ENCODE data around the gene CDC20. TPM values are rescaled to one million over a fixed set of nuclear protein-coding genes. Genes with fewer than 3 reads are reported as not detected.

Gene CDC20
- total and polyA plus RNA-seq, 2 of the 4 experiments (the other 2 are of a cell fraction), result 103 to 107 TPM

DNA sequence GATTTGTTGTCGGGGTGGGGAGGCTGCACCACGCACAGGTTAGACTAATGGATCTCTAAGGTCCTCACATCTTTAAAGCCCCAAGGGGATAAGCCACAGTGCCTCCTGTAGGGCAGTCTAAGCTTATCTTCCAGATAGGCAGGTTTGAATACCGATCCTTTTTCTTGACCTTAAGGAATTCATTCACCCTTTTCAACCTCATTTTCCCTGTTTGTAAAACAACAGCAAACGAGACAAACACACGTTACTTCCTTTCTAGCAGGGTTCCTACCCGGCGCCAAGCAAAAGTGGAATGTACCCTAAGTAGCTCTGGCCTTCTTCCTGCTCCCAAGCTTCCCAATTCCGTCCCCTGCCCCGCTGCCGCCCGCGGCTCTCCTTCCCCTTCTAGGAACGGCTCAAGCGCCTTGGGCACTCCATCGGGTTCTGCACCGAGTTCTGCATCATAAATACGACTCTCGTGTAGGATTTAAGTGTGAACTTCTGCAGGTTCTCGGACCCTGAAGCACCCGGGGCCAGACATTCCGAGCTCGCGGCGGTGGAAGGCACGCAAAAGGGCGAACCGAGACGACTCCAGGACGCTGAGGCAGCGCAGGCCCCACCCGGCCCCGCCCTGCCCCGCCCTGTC, 548 bp upstream of the CDC20 start (continued):
- no peak for TF ChIP-seq NFE2L2 (IDR thresholded peaks at IDR 0.05; ENCODE audit: low read depth, low read length)
- no peak; the same call in 1 of the 2 replicates for TF ChIP-seq POLR2A (IDR thresholded peaks at IDR 0.05; ENCODE audit: low read depth, low read length)

- Histone ChIP-seq H2BK120ac (ENCODE audit: low read depth, low read length) (no peak overlapping the region), H3K27me3 (ENCODE audit: control insufficient read depth, insufficient read depth, low read length) (no peaks in the 10 kb centered on the region), H3K56ac (ENCODE audit: extremely low read depth, insufficient read depth, low read length) (no peak overlapping the region), H3K79me1 (ENCODE audit: low read depth in 1 of 2, low read length in 2 of 2) (peaks cover 5 to 45% of the 10 kb centered on the region in 2 experiments; a peak in 3 of 4 replicates), H3K18ac (ENCODE audit: low read depth, low read length) (no peak overlapping the region), H3K36me3 (ENCODE audit: control insufficient read depth, insufficient read depth, low read length) (peaks cover 38% of the 10 kb centered on the region), H3K9ac (ENCODE audit: low read depth, low read length) (peak overlapping the region; percentile 36; the same call in 1 of the 2 replicates), H3K4me3 (ENCODE audit: insufficient read depth, low read depth, low read length) (peak overlapping the region; percentile 45; the same call in 1 of the 2 replicates), H3K9me1 (ENCODE audit: insufficient read depth, low read length) (peaks cover 12% of the 10 kb centered on the region; the same call in 1 of the 2 replicates), H3K4me2 (ENCODE audit: low read depth, low read length) (peak overlapping the region; percentile 74), H4K5ac (ENCODE audit: low read depth, low read length) (no peak overlapping the region), H3K4me1 (ENCODE audit: control insufficient read depth, insufficient read depth, low read length) (peaks cover 8% of the 10 kb centered on the region; the same call in 1 of the 2 replicates), H3K14ac (replicated peaks; ENCODE audit: low read depth, low read length) (peak overlapping the region; percentile 44; the same call in 1 of the 2 replicates), H4K20me1 (ENCODE audit: insufficient read depth, low read length) (peaks cover 13% of the 10 kb centered on the region; the same call in 1 of the 2 replicates), H2AK9ac (replicated peaks; ENCODE audit: low read depth, low read length, poor library complexity) (peak overlapping the region; percentile 60), H3K27ac (ENCODE audit: insufficient read depth, low read length) (peak overlapping the region; percentile 42; the same call in 1 of the 2 replicates), H3K4ac (ENCODE audit: low read depth, low read length) (peak overlapping the region; percentile 24; the same call in 1 of the 2 replicates), H3K23ac (ENCODE audit: low read depth, low read length) (no peak overlapping the region), H3K9me3 (ENCODE audit: control insufficient read depth, insufficient read depth, low read length) (no peaks in the 10 kb centered on the region), H2BK5ac (ENCODE audit: low read depth, low read length, poor library complexity, severe bottlenecking) (no peak overlapping the region), H2BK15ac (ENCODE audit: low read depth, low read length) (no peak overlapping the region), H4K8ac (ENCODE audit: low read depth in 2 of 2, low read length in 2 of 2) (no peak overlapping the region), H2AFZ (replicated peaks; ENCODE audit: low read length, poor library complexity) (no peak overlapping the region), H2AK5ac (ENCODE audit: low read depth, low read length) (no peak overlapping the region), H4K91ac (ENCODE audit: insufficient read depth, low read depth, low read length) (0 out of 2 replicates have a peak overlapping the region, but pooled peaks have one; percentile 31), H2BK20ac (ENCODE audit: low read depth, low read length) (no peak overlapping the region)
- no peak for ATAC-seq (ENCODE audit: low read depth)
- no peak for DNase-seq
- intact Hi-C loops (cut with micrococcal nuclease) (no loop called here), in situ Hi-C loops (cut with MboI; ENCODE audit: low sequenced_read_pairs) (loop anchor here (10.0 kb wide), 1 partner anchor 125 kb away; no protein-coding TSS in a partner anchor), dilution Hi-C loops (cut with HindIII; ENCODE audit: low sequenced_read_pairs, unreplicated experiment) (no loop called here)
- ChIA-PET CTCF (no interaction called here), POLR2A (ENCODE audit: unreplicated experiment) (no interaction called here)
- WGBS, 2 experiments (ENCODE audit: extremely low coverage in 2 of 2, insufficient read length in 1 of 2), result no CpG with 5 or more reads among the region's 11 CpGs
- BruUV-seq (replicated peaks), result no TSS peak
- TF ChIP-seq MAZ (IDR thresholded peaks at IDR 0.05; ENCODE audit: borderline replicate concordance, low read depth, low read length) (no peak), POLR2A (IDR thresholded peaks at IDR 0.05; ENCODE audit: low read depth, low read length) (no peak), RCOR1 (IDR thresholded peaks at IDR 0.05; ENCODE audit: insufficient replicate concordance, low read length) (no peak), BHLHE40 (IDR thresholded peaks at IDR 0.05; ENCODE audit: low read depth, low read length) (no peak), SMC3 (IDR thresholded peaks at IDR 0.05; ENCODE audit: low read depth, low read length) (no peak), RAD21 (IDR thresholded peaks at IDR 0.05; ENCODE audit: low read length) (no peak), MXI1 (IDR thresholded peaks at IDR 0.05; ENCODE audit: borderline replicate concordance, low read depth, low read length) (no peak), USF2 (IDR thresholded peaks at IDR 0.05; ENCODE audit: low read depth, low read length) (no peak), NFE2L2 (IDR thresholded peaks at IDR 0.05; ENCODE audit: low read depth, low read length) (no peak), RFX5 (IDR thresholded peaks at IDR 0.05; ENCODE audit: low read depth, low read length) (no peak)
- TF ChIP-seq, protein P1, sequence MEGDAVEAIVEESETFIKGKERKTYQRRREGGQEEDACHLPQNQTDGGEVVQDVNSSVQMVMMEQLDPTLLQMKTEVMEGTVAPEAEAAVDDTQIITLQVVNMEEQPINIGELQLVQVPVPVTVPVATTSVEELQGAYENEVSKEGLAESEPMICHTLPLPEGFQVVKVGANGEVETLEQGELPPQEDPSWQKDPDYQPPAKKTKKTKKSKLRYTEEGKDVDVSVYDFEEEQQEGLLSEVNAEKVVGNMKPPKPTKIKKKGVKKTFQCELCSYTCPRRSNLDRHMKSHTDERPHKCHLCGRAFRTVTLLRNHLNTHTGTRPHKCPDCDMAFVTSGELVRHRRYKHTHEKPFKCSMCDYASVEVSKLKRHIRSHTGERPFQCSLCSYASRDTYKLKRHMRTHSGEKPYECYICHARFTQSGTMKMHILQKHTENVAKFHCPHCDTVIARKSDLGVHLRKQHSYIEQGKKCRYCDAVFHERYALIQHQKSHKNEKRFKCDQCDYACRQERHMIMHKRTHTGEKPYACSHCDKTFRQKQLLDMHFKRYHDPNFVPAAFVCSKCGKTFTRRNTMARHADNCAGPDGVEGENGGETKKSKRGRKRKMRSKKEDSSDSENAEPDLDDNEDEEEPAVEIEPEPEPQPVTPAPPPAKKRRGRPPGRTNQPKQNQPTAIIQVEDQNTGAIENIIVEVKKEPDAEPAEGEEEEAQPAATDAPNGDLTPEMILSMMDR (conservative IDR thresholded peaks at IDR 0.05; ENCODE audit: low read depth, low read length), result no peak
- TF ChIP-seq, protein P2, sequence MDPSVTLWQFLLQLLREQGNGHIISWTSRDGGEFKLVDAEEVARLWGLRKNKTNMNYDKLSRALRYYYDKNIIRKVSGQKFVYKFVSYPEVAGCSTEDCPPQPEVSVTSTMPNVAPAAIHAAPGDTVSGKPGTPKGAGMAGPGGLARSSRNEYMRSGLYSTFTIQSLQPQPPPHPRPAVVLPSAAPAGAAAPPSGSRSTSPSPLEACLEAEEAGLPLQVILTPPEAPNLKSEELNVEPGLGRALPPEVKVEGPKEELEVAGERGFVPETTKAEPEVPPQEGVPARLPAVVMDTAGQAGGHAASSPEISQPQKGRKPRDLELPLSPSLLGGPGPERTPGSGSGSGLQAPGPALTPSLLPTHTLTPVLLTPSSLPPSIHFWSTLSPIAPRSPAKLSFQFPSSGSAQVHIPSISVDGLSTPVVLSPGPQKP (IDR thresholded peaks at IDR 0.05; ENCODE audit: borderline replicate concordance, low read depth, low read length), result no peak
These were observed 915 bp downstream of the CDC20 start for GRCh38 chr1:43359696-43360095.

Measured in IMR-90 (cell line).